Measurements from ENCODE around the gene CABP1.
A peak's percentile ranks its signal among the peaks of the same experiment; 100 is the strongest.

- TF ChIP-seq CTCF (IDR thresholded peaks at IDR 0.05), result no peak
- peak in 1 of 2 donors; percentile 59 for TF ChIP-seq POLR2A (IDR thresholded peaks at IDR 0.05)
Measured at GRCh38 chr12:120710805-120711296, 70.4 kb downstream of the CABP1 start.
